GM19238 (cell line): ENCODE results near the gene NFKBIA.
"Not testable (repeated sequence)": the region's sequence is repeated elsewhere in the genome, so short reads cannot be mapped to it uniquely, and the experiment has no call there.

Experiments used
- DNase-seq: peaks from one replicate; pipeline ENCODE4 v3.0.0; 2011; ENCODE audit warnings: low spot score; ENCODE audit not compliant: insufficient read length

Gene NFKBIA

DNA sequence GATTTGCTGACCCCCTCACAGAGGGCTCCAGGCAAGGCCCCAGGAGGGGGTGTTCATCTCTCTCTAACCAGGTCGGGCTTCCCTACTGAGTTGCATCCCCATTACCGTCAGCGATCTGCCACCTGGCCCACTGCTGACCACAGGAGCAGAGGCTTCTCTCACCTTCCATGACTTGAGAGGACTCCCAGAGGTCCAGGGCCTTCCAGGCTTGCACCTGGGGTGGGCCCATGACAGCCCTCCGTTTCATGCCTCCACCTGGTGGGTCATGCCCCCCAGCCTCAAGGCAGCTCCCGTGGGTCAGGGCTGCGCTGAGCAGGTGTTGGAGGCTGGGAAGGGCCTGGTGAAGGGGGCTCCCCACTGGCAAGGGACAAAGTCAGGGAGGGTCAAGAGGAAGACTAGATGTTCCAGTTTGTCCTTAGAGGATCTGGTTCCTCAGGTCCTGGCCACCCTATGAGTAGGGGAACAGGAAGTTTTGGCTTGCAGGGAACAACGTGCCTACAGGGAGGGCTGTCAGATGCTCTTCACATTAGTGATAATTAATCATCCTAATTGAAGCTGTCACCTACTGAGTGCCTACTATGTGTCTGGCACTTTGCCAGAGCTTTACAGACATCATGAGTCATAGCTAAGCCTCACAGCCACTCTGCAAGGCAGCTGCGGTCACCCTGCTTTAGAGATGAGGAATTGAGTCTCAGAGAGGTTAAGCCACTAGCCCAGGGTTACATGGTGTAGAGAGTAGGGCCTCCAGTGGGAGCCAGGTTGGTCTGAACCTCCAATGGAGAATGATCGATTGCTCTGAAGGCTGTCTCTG, 13.8 kb downstream of the NFKBIA start:
- DNase-seq, result no peak

DNA sequence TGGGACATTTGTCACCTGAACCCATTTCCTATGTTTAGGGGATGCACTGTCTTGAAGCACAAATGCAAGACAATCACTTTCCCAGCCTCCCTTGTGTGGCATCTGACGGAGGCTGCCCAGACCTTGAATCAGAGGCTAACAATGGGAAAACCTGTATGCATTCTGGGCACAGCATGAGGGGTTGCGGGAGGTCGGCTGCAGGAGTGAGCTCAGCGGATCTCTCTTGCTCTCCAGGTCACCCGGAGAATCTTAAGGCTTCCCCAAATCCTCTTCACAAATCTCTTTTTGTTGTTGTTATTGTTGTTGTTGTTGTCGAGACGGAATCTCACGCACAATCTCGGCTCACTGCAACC, 15.3 kb downstream of the NFKBIA start:
- DNase-seq, result no peak

DNA sequence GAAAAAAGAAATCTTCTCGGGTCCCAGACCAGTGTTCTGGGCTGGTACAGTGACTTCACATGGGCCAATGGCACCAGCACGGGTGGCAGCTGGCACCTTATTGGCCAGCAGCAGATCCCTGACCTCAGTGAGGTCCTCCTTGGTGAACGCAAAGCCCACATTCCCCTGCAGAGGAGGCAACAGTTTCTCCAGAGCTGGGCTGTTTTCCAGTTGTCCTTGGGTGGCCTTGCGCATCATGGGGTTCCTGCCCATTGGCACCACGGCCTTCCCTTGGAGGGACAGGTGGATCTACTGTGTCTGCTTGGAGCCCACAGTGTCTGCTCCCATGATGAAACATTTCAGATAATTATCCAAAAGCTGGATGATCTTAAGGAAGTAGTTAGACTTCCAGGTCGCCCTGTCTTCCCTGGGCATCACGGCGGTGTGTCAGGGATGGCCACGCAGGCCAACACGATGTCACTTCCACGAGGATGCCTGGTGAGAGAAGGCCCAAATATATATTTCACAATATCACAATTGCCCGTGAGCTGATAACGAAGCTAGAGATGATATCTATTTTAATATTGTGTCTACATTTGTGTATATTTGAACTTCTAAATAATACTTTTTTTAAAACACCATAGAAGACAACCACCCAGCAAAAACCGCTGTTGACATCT, 15.8 kb downstream of the NFKBIA start:
- DNase-seq, result no peak

DNA sequence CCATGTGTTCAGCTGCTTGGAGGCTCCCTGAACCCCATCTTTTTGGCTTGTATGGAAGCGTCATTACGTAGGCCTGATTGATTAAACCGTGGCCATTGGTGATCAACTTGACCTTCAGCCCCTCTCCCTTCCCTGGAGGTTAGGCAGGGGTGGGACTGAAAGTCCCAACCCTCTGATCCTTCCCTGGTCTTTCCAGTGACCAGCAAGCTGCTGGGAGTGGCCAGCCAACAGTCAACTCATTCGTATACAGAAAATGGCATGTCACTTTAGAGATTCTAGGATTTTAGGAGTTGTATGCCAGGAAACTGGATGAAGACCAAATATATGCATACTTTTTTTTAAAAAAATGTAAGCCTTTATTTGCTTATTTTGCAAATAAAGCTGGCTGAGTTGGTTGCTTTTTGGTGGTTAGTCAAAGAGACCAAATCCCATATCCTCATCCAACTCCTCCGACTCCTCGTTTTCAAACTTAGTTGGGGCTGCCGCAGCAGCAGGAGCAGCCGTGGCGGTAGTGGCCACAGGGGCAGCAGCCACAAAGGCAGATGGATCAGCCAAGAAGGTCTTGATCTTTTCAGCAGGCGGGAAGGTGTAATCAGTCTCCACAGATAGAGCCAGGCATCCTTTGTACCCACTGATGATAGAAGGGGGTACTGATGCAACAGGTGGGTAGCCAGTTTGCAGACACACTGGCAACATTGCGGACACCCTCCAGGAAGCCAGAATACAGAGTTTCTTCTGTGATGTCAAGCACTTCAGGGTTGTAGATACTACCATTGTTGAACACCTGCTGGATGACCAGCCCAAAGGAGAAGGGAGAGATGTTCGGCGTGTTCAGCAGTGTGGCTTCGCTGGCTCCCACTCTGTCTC, 16.6 kb downstream of the NFKBIA start:
- DNase-seq, result no peak

DNA sequence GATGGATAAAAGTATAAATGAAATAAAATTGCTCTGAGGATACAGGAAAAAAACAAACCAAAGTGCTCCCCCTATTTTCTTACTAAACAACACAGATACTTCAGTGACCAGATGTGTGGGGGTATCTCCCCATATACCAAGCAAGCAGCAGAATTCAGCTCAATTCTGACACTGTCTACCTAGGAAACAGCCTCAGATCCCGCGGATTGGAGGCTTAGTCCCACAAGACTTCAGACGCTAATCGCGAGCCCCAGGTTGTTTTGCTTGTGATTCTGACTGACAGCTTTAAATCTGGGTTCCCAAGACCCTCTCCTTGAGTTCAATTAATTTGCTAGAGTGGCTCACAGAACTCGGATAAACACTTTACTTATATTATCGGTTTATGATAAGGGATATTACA, 17.3 kb downstream of the NFKBIA start:
- no peak for DNase-seq

DNA sequence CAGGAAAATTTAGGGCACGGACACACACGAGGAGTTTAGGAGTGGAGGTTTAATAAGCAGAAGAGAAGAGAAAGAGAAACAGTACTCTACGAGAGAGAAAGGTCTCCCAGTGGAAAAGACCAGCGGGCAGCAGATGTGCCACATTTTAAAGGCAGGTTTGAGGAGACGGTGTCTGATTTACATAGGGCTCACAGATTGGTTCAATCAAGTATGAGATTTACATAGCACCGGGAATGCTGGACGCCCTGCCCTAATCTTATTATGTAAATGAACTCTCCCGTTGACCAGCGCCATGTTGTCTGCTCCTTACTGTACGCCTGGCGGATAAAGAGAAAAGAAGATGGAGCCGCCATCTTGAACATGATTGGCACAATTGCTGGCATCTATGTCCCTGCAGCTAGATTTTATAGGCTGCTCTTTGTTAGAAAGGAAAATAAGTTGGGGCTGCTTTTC, 17.9 kb downstream of the NFKBIA start:
- DNase-seq, result no peak

DNA sequence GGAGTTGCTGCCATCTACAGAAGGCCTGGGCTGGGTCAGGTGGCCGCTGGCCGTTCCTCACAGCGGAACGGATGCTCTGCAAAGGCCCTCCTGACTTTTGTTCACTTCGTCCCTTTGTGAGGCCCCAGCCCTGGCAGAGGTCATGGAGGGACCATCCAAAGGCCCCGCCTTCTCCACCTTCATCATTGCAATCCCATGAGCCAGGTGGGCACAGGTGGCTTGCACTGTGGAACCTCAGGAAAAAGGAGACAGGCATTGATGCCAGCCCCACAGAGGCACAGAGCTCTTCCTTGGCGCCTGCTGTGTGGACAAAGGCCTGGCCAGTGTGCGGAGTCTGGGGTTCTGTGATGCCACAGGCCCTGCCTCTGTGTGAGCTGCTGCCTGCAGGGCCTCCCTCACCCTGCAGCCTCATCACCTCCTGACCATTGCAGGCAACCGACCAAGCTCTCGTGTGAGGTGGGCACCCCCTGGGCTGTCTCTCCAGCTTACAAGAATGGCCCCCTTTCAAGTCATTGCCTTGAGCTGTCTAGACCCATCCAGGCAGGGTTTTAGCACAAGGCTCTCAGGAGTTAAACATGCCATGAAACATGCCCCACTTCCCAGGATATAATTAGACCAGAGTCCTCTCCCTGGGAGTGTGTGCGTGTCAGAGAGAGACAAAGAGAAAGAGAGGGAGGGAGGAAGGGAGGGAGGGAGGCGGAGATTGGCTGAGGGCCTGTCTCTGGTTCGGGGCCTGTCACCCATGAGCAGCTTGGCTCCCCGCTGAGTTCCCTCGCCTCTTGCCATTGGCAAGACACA, 19.3 kb downstream of the NFKBIA start:
- no peak for DNase-seq

DNA sequence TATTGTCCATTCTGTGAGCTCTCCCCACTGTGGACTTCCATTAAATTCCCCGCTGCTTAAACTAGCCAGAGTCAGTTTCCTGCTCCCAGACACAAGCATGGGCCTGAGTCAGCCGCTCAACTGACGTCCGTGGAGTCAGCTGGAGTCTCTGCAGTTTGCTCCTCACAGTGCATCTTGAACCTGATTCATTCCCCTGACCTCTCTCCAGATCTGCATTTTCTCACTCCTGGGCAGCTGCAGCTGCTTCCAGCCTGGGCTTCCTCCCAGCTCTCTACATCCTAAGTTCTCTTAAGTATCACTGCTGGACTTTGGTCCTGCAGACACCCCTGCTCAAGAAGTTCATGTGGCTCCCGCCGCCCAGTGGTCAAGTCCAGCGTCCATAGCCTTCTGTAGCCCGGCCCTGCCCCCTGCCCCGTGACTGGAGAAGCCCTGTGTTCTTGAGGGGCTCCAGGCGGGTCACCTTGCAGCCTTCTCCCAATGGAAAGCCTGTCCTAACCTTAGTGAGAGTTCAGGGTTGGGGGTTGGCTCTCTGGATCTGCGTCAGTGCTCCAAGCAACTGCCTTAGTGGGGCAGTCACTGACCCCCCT, 20.0 kb downstream of the NFKBIA start:
- DNase-seq, result no peak

DNA sequence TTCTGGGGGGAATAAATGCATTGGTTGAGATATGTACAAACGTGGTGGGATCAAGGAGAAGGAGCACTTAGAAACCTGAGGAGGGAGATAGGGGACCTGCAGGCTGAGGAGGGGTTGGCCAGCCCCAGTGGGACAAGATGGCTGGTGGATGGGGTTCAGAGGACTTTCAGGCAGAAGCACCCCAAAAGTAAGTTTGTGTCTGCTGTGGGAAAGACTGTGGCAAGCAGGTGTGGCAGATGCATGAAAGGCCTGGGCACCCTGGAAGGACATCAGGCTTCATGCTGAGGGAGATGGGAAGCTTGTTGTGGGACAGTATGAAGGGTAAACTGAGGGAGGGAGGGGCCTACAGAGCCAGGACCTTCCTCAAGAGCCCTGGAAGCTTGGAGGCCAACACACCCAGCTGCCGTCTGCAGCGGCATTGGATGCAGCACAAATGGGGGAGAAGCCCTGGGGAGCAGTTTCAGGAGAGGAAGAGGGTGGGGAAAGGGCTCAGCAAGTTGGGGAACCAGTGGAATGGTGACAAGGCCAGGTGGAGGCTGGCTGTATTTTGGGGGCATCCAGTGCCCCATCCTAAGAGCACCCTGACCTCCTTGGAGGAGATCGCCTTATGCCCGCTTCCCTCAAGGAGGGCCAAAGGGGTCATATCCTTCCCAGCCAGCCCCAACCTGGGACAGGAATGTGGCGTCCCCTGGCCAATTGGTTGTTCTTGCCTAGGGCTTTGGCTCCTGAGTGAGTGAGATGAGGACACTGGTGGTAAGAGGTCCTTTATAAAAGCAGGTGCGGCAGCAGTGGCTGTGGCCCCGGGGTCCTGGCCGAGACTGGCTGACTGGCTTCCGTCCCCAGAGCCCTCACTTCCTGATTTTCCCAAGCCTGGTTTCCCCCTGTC, 20.7 kb downstream of the NFKBIA start:
- DNase-seq, result no peak

DNA sequence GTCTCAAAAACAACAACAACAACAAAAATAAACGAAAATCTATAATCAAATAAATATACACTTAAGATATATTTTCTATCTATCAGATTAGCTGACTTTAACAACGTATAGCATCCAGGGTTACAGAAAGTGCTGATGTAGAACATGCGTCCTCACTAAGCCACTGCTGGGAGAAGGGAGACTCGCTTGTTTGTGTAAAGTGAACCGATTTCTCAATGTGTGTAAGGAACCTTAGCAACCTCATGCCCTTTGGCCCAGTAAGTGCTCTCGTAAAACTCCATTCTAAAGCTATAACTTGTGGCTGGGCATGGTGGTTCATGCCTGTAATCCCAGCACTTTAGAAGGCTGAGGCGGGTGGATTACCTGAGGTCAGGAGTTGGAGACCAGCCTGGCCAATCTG, 23.8 kb downstream of the NFKBIA start:
- DNase-seq, result no peak

DNA sequence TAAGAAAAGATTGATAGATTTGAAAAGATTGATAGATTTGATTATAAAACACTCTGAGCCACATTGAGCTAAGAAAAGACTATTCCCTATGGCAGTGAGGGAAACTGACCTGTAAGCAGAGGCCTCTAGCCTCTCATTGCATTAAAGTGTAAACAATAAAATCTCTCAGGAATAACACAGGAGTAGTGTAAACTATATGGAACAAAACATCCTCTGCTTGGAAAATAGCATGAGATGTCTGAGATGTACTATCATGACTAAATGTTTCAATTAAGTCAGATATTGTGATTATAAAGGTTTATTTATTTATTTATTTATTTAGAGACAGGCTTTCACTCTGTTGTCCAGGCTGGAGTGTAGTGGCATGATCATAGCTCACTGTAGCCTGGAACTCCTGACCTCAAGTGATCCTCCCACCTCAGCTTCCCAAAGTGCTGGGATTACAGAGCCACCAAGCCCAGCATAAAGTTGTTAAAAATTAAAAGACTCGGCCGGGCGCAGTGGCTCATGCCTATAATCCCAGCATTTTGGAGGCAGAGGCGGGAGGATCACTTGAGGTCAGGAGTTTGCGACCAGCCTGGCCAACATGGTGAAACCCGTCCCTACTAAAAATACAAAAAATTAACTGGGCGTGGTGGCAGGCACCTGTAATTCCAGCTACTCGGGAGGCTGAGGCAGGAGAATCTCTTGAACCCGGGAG, 25.2 kb downstream of the NFKBIA start:
- DNase-seq, result not testable (repeated sequence)

DNA sequence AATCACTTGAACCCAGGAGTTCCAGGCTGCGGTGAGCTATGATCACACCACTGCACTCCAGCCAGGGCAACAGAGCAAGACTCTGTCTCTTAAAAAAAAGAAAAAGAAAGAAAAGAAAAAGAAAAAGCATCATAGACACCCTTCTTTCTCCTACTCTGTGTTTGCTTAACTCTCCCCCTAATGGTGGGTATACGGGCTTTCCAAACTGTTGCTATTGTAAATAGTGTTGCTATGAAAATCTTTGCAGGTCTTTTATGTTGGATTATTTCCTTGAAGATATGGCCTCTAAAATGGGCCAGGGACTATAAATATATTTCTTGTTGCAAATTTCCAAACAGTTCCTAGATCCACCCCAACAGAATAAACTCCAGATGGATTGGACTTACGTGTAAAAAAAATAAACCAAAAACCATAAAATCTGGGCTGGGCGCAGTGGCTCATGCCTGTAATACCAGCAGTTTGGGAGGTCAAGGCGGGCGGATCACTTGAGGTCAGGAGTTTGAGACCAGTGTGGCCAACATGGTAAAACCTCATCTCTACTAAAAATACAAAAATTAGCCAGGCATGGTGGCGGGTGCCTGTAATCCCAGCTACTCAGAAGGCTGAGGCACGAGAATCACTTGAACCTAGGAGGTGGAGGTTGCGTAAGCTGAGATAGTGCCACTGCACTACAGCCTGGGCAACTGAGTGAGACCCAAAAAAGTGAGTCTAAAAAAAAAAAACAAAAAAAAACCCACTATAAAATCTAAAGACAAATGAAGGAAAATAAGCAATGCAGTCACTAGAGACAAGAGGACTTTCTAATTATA, 25.9 kb downstream of the NFKBIA start:
- DNase-seq, result no peak

DNA sequence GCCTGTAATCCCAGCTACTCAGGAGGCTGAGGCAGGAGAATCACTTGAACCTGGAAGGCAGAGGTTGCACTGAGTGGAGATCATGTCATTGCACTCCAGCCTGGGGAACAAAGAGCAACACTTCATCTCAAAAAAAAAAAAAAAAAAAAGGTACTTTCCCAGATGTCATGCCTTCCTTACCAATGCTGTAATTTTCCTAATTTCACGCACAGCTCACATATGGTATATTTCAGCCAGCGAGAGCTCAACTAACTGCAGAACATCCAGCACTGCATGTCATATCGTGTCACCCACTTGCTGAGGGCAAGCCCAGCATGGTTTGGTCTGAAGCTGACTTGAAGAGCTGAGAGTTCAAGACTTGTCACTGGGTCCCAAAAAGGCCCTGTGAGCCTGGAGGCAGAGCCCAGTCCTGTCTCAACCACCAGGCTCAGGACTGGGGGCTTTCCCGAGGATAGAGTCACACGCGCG, 29.0 kb downstream of the NFKBIA start:
- DNase-seq, result no peak

DNA sequence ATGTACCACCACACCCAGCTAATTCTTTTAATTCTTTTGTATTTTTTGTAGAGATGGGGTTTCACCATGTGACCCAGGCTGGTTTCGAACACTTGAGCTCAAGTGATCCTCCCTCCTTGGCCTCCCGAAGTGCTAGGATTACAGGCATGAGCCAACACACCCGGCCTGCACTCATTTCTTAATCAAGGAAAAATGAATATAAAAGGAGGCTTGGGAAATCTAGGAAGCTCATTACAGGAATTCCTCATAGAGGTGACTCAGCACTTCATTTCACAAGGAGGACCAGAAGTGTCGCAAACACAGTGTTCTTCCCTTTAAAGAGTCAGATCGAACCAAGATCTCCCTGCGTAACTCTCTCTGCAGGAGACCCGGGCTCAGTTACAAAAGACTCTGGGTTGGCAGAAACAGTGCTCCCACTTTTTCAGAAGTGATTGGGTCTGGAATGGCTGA, 30.3 kb downstream of the NFKBIA start:
- no peak for DNase-seq

DNA sequence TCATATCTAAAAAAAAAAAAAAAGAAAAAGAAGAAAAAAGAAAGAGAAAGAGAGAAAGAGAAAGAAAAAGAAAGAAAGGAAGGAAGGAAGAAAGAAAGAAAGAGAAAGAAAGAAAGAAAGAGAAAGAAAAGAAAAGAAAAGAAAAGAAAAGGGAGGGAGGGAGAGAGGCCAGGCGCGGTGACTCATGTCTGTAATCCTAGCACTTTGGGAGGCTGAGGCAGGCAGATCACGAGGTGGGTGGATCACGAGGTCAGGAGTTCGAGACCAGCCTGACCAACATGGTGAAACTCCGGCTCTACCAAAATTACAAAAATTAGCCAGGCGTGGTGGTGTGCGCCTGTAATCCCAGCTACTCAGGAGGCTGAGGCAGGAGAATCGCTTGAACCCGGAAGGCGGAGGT, 31.3 kb downstream of the NFKBIA start:
- not testable (repeated sequence) for DNase-seq

DNA sequence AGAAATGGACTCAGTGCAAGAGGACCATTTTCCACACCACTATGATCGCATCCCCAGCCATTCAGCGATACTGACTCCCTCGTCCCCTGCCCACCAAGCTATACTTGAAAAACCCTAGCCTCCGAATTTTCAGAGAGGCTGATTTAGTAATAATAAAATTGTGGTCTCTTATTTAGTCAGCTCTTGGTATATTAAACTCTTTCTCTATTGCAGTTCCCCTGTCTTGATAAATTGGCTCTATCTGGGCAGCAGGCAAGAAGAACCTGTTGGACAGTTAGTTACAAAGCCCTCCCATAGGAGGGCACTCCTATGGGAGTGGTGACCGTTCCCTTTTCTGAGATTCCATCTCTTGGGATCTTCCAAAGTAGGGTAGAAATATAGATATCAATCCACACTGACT, 33.6 kb downstream of the NFKBIA start:
- DNase-seq, result no peak

DNA sequence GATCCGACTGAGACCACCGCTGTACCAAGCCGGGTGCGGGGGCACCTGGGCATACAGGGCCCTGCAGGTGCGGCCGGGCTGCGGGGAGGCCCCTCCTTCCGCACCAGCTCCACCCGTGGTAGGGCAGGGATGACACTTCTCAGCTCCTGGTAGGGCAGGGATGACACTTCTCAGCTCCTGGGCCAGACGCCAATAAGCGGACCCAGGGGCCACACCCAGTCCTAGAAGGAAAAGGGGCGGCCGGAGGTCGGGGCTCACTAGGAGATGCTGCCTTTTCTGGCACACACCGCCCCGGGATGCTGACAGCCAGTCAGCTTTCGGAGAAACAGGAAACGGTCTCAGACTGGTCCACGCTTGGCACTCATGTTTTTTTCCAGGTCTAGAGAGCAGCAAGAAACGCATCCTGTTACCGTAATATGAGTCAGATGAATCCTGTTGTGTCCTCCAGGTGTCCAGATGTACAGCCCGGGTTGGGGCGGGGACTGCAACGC, 34.8 kb downstream of the NFKBIA start:
- DNase-seq, result no peak
